ENCODE results near the gene SLC28A1. TPM values are rescaled to one million over a fixed set of nuclear protein-coding genes. Genes with fewer than 3 reads are reported as not detected.

Gene SLC28A1
- total RNA-seq, 1 experiment from 2014 or later, result not detected

- TF ChIP-seq TCF7L2 (IDR thresholded peaks at IDR 0.05; ENCODE audit: low read depth, low read length) (no peak), CTCF (IDR thresholded peaks at IDR 0.05) (no peak), REST (IDR thresholded peaks at IDR 0.05; ENCODE audit: insufficient read depth in 1 of 2, low read depth in 2 of 2, low read length in 1 of 2) (no peak), POLR2AphosphoS5 (IDR thresholded peaks at IDR 0.05; ENCODE audit: low read depth, low read length) (no peak), SIN3A (IDR thresholded peaks at IDR 0.05; ENCODE audit: borderline replicate concordance, insufficient read depth, low read depth, low read length) (no peak)
- in situ Hi-C loops (cut with HindIII; ENCODE audit: low pct_unique_long_range_greater_than_20kb, low sequenced_read_pairs) (no loop called here), intact Hi-C loops (cut with micrococcal nuclease; ENCODE audit: unreplicated experiment) (no loop called here)
- CTCF ChIA-PET, result interaction anchor here (0.6 kb wide), 1 partner anchor 17 kb away, joined by 4 read pairs; no protein-coding TSS in a partner anchor
- POLR2A ChIA-PET, result interaction anchor here (0.6 kb wide), 1 partner anchor 75 kb away, joined by 3 read pairs; no protein-coding TSS in a partner anchor
- ATAC-seq, result no peak
- Histone ChIP-seq H3K4me3 (ENCODE audit: low read depth in 2 of 2, low read length in 2 of 2) (no peak overlapping the region), H3K9me3 (ENCODE audit: control insufficient read depth, insufficient read depth, low read depth, low read length) (no peaks in the 10 kb centered on the region), H3K4me1 (ENCODE audit: control insufficient read depth, insufficient read depth, low read length) (no peaks in the 10 kb centered on the region), H3K27ac (ENCODE audit: low read length) (no peak overlapping the region), H3K27me3 (ENCODE audit: control insufficient read depth, insufficient read depth, low read length) (no peaks in the 10 kb centered on the region), H3K36me3 (ENCODE audit: control insufficient read depth, insufficient read depth, low read length) (no peaks in the 10 kb centered on the region)
- no peak for DNase-seq (ENCODE audit: low read depth, low spot score)
- no TSS peak for BruUV-seq (replicated peaks)
These were observed 996 bp upstream of the SLC28A1 start for GRCh38 chr15:84883466-84883865.

- H3K36me3 ChIP-seq (ENCODE audit: control insufficient read depth, insufficient read depth, low read length), result no peaks in the 10 kb centered on the region
- BruUV-seq (replicated peaks), result no TSS peak
- H3K27ac ChIP-seq (ENCODE audit: low read length), result no peak overlapping the region
- DNase-seq (ENCODE audit: low read depth, low spot score) (no peak), ATAC-seq (no peak)
- CTCF ChIA-PET, result no interaction called here
- intact Hi-C loops (cut with micrococcal nuclease; ENCODE audit: unreplicated experiment) (no loop called here), in situ Hi-C loops (cut with HindIII; ENCODE audit: low pct_unique_long_range_greater_than_20kb, low sequenced_read_pairs) (no loop called here)
- H3K9me3 ChIP-seq (ENCODE audit: control insufficient read depth, insufficient read depth, low read depth, low read length), result no peaks in the 10 kb centered on the region
- no peaks in the 10 kb centered on the region for H3K27me3 ChIP-seq (ENCODE audit: control insufficient read depth, insufficient read depth, low read length)
- no peak for TF ChIP-seq REST (IDR thresholded peaks at IDR 0.05; ENCODE audit: insufficient read depth in 1 of 2, low read depth in 2 of 2, low read length in 1 of 2)
- TF ChIP-seq TCF7L2 (IDR thresholded peaks at IDR 0.05; ENCODE audit: low read depth, low read length), result no peak
- no peak for TF ChIP-seq CTCF (IDR thresholded peaks at IDR 0.05)
- TF ChIP-seq POLR2AphosphoS5 (IDR thresholded peaks at IDR 0.05; ENCODE audit: low read depth, low read length), result no peak
- TF ChIP-seq SIN3A (IDR thresholded peaks at IDR 0.05; ENCODE audit: borderline replicate concordance, insufficient read depth, low read depth, low read length), result no peak
- no peaks in the 10 kb centered on the region for H3K4me1 ChIP-seq (ENCODE audit: control insufficient read depth, insufficient read depth, low read length)
- POLR2A ChIA-PET, result no interaction called here
- H3K4me3 ChIP-seq (ENCODE audit: low read depth in 2 of 2, low read length in 2 of 2), result no peak overlapping the region
These were observed 1.3 kb downstream of the SLC28A1 start for GRCh38 chr15:84885801-84886200.

Data from Panc1 (cell line).